ENCODE results near the gene C2CD4C.
"Not testable (repeated sequence)": the region's sequence is repeated elsewhere in the genome, so short reads cannot be mapped to it uniquely, and the experiment has no call there.

Gene C2CD4C

GRCh38 chr19:438416-438958 lies 29.5 kb upstream of the C2CD4C start:
- no peak for DNase-seq

- DNase-seq: no peak
Measured at GRCh38 chr19:437041-437440, 28.1 kb upstream of the C2CD4C start.

GRCh38 chr19:436413-436950 lies 27.5 kb upstream of the C2CD4C start:
- DNase-seq: no peak

DNA sequence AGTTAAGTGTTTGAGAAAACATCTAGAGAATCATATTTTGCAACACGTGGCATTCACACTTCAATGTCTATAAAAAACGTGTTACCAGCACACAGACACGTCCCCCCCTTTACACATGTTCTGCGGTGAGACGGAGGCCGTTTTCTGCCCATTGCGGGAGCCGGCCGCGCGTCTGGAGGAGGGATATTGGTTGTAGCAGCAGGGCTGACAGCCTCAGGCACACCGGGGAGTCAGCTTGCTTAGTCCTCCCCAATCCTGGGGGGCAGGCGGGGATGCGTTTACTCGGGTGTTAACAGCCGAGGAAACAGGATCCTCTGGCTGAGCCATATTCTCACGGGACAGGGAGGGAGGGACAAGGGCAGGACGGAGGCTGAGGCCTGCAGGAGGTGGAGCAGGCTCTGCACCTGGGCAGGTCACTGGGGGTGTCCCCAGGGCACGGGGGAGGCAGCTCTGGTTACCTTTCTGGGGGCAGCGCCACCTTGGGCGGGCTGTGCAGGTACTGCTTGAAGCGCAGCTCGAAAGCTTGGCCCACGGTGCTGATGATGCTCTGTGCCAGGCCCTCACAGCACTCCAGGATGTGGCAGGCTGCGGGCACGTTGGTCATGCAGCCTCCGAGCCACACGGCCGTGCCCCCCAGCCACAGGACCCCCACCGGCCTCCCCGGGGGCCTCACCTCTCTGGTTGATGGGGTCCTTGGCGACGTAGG lies 26.9 kb upstream of the C2CD4C start:
- no peak for DNase-seq

DNA sequence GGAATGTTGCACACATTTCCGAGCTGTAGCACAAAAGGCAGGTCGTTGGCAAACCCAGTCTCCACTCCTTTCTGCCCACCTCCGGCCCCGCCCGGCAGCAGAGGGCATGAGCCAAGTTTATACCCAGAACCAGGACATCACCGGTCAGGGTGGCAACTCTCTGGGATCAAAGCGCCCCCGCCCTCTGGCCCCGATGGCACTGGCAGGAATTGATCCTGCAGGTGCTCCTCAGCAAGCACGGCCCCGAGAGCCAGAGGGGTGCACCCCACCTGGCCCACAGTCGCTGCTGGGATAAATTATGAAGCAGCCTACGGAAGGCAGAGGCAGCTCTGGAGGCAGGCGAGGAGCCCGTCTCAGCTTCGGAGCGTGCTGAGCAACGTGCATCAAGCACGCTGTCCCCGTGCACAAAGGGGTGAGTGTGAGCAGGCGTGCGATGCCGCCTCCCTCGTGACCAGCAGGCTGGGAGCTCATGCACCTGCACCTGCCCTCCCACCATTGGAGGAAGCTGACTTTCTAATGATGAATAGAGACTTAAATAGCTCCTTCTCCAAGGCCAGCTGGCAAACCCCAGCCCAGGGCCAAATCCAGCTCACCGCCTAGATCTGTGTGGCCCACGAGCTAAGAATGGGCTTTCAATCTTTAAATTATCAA lies 26.2 kb upstream of the C2CD4C start:
- peak; percentile 71 for DNase-seq

- no peak for DNase-seq
Measured at GRCh38 chr19:434152-434960, 25.4 kb upstream of the C2CD4C start.

DNA sequence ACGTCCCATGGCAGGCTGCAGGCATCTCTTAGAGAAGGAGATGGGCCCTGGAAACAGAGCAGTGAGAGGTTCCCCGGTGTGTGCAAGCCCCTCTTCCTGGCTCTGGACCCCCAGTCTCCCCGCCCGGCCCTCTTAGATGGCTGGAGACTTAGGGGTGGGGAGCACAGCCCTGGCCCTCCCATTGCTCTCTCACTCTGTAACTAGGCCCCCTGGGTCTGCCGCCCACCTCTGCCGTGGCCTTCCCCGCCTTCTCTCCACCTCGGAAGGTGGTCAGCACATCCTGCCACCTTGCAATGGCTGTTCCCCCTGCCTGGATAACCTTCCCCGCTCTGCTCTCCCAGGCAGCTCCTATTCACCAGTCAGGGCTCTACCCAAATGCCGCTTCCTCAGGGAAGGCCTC lies 21.8 kb upstream of the C2CD4C start:
- no peak for DNase-seq

DNA sequence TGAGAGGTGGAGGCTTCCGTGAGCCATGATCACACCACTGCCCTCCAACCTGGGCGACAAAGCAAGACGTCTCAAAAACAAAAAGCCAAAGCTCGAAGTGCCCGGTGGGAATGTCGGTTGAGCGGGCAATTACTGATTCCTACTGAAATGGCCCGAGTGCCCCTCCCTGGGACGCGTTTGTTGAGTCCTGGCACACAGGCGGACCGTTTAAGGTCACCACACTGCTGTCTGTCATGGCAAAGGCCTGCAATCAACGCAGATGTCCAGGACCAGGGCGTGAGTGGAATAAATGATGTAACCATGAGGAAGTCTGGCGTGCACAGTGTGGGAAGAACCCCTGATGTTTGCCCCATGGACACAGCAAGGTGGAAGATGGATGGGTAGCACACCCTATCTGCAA lies 19.2 kb upstream of the C2CD4C start:
- DNase-seq: no peak

GRCh38 chr19:427675-428074 lies 18.7 kb upstream of the C2CD4C start:
- not testable (repeated sequence) for DNase-seq

- no peak for DNase-seq
Measured at GRCh38 chr19:426725-427445, 17.9 kb upstream of the C2CD4C start.

- DNase-seq: no peak
Measured at GRCh38 chr19:425056-425455, 16.1 kb upstream of the C2CD4C start.

DNA sequence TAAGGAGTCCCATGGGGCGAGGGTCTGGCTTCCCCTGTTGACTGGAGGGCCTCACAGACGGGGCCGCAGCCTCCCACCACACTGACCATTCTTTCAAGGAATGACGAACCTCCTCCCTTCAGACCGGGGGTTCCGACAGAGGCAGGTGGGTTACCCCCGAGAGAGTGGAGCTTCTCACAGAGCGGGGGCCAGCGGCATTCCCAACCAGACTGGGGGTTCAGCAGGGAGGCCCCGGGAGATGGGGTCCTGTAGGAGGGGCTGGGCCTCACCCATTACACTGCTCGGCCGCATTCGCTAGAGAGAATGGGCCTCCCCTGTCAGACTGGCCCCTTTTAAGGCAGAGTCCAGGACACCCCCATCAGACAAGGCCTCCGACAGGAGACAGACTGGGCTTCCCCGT lies 15.6 kb upstream of the C2CD4C start:
- DNase-seq: no peak

GRCh38 chr19:423691-424466 lies 14.9 kb upstream of the C2CD4C start:
- DNase-seq: no peak

DNA sequence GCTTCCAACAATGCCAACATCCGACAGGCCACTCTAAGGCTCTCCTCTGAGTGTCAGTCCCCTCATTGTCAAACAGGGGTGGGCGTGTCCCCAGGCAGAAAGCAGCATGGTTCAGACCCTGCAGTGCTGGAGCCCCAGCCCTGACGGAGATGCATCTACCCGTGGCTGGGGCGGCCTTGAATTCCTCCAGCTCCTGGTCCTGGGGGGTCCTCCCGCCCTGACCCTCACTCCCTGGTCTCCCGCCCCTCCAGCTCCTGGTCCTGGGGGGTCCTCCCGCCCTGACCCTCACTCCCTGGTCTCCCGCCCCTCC lies 13.9 kb upstream of the C2CD4C start:
- not testable (repeated sequence) for DNase-seq

DNA sequence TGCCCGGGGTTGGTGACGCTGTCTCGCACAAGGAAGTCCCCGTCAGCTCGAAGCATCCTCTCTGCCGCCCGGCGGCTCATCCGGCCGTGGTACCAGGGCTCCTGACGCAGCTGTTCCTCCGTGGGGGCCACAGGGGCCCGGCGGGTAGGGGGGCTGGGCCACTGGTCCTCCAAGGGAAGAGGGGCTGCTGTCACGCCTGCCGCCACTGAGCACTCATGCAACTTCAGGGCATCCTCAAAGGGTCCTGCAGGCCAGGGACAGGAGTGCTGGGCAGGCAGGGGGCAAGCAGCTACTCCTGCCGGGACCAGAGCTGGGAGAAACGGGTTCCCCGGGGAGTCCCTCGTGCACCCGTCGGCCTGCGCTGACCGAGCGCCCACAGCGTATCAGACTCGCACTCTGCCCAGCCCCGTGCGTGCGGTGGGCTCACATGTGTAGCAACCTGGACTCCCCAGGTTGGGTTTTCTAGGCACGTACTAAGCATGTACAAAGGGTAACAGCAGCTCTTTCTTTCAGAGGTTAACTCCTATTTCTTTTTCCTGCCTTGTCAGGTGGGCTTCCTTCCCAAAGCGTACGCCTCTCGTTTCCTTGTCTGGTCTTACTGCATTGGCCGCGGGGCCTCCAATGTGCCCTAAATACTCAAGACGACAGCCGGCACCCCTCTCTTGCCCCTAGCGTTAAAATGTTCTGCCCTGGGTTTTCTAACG lies 13.4 kb upstream of the C2CD4C start:
- no peak for DNase-seq

DNA sequence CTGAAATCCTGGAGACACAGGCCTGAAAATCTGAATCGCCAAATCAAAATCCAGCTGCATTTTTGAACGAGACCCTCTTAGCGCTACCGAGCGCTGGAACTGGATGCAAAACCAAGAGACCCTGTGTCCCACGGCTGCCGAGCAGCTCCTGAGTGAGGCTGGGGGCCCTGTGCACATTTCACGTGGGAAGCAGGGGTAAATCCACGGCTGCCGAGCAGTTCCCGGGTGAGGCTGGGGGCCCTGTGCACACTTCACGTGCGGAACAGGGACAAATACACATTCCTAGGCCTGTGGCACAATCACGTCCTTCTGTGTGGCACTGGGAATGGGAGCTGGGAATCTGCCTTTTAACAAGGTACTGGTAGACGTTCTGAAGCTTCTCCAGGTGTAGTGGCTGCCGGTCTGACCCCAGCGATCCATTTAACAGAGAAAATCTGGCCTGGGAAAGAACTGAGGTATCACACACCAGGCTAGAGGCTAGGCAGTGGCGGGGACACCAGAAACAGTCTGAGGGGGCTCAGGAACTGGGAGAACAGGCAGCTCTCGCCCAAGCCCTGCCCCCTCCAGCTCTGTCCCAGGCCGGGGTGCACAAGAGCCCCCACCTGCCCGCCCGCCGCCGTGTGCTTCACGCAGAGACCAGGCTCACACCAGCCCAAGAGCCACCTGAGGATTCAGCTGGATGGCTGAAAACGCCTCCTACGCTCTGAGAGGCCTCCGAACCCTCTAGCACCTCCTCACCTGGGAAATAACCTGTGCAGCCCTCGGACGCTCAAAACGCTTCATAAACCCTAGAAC lies 11.0 kb upstream of the C2CD4C start:
- no peak for DNase-seq

DNA sequence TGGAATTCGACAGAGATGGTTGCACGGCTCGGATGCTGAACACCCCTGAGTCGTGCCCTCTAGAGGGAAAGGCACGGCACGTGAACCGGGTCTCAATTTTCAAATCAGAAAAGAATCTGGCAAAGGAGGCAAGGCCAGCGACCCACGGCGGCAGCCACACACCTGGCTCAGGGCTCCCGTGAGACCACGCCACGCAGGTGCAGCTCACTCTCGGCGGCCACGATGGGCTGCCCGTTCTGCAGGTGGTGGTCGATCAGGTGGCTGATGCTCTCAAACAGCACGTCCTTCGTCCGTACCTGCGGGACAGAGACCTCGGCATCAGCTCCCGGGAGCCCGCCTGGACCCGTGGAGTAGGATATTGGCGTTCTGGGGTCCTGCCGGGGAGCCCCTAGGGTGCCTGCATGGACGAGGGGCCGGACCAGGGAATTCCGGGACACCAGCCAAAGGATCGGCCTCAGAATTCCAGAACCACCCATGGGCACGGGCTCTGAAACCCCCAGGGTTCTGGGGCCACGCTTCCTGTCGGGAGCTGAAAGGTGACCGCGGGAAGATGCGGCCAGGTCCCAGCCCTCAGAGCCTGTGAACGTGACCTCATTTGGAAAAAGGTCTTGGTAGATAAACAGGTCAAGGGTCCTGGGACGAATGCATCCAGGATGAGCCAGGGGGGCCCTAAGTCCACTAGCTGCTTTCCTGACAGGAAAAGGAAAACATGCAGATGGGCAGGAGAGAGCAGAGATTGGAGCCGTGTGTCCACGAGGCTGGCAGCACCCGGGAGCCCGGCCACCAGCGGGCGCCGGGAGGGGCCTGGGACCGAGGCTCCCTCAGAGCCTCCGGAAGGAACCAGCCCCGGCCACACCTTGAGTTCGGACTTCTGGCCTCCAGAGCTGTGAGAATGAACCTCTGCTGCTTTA lies 10.1 kb upstream of the C2CD4C start:
- DNase-seq: no peak

DNA sequence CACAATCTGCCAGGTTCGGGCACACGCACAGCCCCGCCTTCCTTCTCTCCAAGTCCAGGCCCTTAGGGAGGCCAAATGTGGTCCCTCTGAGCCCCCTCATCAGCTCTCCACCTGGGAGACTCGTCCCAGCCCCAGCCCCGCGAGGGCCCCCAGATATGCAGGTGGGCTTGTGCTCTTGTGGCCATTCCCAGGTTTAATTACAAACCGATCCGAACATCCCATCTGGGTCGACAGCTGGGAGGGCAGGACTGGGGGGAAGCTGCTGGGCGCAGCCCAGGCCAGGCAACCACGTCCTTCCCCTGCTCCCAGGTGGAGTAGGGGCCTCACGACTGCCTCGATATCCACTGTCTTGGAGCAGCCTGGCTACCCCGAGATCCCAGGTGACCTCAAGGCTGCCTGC lies 7.5 kb upstream of the C2CD4C start:
- no peak for DNase-seq

DNA sequence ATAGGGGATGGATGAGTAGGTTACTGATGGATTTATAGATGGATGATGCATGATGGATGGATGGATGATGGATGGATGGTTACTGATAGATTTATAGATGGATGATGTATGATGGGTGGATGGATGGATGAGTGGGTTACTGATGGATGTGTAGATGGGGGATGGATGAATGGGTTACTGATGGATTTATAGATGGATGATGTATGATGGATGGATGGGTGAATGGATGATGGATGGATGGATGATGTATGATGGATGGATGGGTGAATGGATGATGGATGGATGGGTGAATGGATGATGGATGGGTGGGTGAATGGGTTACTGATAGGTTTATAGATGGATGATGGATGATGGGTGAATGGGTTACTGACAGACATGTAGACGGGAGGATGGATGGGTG lies 6.3 kb upstream of the C2CD4C start:
- DNase-seq: no peak

Measured in DMS153 (cell line).